HepG2 (cell line): Measurements from ENCODE around the gene TMEM250. TPM values are rescaled to one million over a fixed set of nuclear protein-coding genes. Genes with fewer than 3 reads are reported as not detected.
A peak's percentile ranks its signal among the peaks of the same experiment; 100 is the strongest.

Experiments used
- CREBL2 ChIP-seq: sonication (generic); formaldehyde crosslinking; IDR thresholded peaks from 2 replicates; pipeline ENCODE4 v1.8.1; 2023; ENCODE audit warnings: missing genetic modification reagents, mild to moderate bottlenecking, borderline replicate concordance
- FOXO4 ChIP-seq: sonication (generic); formaldehyde crosslinking; conservative IDR thresholded peaks from 2 replicates; pipeline ENCODE4 v1.8.1; 2023; ENCODE audit warnings: missing genetic modification reagents
- GABPB1 ChIP-seq: IDR thresholded peaks from 2 replicates; pipeline ENCODE4 v1.6.1; 2016; ENCODE audit warnings: mild to moderate bottlenecking, missing genetic modification reagents, moderate library complexity, missing compliant biosample characterization
- GPBP1L1 ChIP-seq: sonication (generic); formaldehyde crosslinking; IDR thresholded peaks from 2 replicates; pipeline ENCODE4 v1.5.0; 2020; ENCODE audit warnings: mild to moderate bottlenecking, missing genetic modification reagents
- HNF4A ChIP-seq: sonication (generic); formaldehyde crosslinking; IDR thresholded peaks from 2 replicates; pipeline ENCODE4 v1.4.0; 2020; ENCODE audit warnings: missing genetic modification reagents
- MXD4 ChIP-seq: IDR thresholded peaks from 2 replicates; pipeline ENCODE4 v1.6.1; 2016; ENCODE audit warnings: mild to moderate bottlenecking, missing biosample characterization, missing genetic modification reagents
- NFYC ChIP-seq: IDR thresholded peaks from 2 replicates; pipeline ENCODE4 v1.6.1; 2016; ENCODE audit warnings: missing genetic modification reagents, missing compliant biosample characterization
- RERE ChIP-seq: IDR thresholded peaks from 2 replicates; pipeline ENCODE4 v1.6.1; 2016; ENCODE audit warnings: low read depth, missing genetic modification reagents, missing compliant biosample characterization
- TAF1 ChIP-seq: sonication (generic); formaldehyde crosslinking; IDR thresholded peaks from 2 replicates; pipeline ENCODE4 v1.4.0; 2020; ENCODE audit warnings: missing genetic modification reagents
- ZFX ChIP-seq: sonication (generic); formaldehyde crosslinking; IDR thresholded peaks from 2 replicates; pipeline ENCODE4 v1.4.0; 2020; ENCODE audit warnings: mild to moderate bottlenecking, low read depth, missing genetic modification reagents, moderate library complexity
- ZNF10 ChIP-seq: sonication (generic); formaldehyde crosslinking; IDR thresholded peaks from 2 replicates; pipeline ENCODE4 v1.4.0; 2020; ENCODE audit warnings: mild to moderate bottlenecking, low read depth, missing genetic modification reagents, borderline replicate concordance
- polyA plus RNA-seq, 8 experiments: library from polyadenylated mRNA; depleted of rRNA in 3 of 8; stranded (reverse) in 7 of 8; unstranded in 1 of 8; fragments of >200 nt; fragmentation: Illumina TruSeq in 4 of 8; extraction: Trizol in 4 of 8; gene quantifications; 2 replicates each; pipeline versions ENCODE4 v1.2.1 to v1.2.3, GENCODE V29; 2011 to 2016; ENCODE audit warnings: low read depth in 4 of 8, missing spikeins in 1 of 8, mixed read lengths in 1 of 8; ENCODE audit not compliant: insufficient read depth in 1 of 8
- total RNA-seq, 5 experiments: library from RNA; depleted of rRNA; stranded (reverse); fragments of >200 nt; fragmentation: Illumina TruSeq; extraction: Trizol; gene quantifications; 2 replicates each; pipeline ENCODE4 v1.2.3, GENCODE V29; 2016; ENCODE audit warnings: low read depth in 1 of 5
- TF ChIP-seq, protein P1 (sequence below), 2 experiments: sonication (generic) in 1 of 2; formaldehyde crosslinking in 1 of 2; IDR thresholded peaks; 2 replicates each; pipeline versions ENCODE4 v1.6.1 to v1.9.0; 2014 to 2022; ENCODE audit warnings: antibody characterized with exemption in 1 of 2, borderline replicate concordance in 1 of 2, inconsistent platforms in 1 of 2, low read depth in 1 of 2, missing genetic modification reagents in 1 of 2

TMEM250 gene
- total and polyA plus RNA-seq, 2 of the 13 experiments (the other 11 are each of a cell fraction or from before 2014, with no cell fraction given): 5.5 to 13.9 TPM

DNA sequence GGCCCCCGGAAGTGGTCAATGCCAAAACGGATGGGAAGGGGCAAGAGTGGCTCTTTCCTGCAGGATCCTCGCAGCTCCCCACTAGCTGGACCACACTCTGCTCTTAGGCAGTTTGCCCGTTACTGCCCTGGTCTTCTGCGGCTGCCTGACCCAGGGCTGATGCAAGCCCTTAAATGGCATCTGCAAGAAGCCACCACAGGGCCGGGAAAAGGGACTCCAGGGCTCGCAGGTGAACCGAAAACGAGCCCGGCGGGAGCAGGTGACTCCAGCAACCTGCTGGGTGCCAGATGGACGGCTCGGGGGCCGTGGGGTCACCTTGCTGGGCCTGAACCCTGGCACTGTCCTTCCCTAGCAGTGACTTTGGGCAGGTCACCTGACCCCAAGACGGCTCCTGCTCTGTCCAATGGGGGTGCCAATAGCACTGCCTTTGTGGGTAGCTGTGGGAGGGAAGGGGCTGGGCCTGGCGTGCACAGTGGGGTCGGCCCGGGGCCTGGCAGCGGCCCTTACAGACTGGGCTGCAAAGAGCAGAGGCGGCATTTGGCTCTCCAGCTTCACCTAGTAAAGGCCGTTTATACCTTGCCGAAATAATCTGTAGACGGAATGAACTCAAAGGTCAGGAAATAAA lies 1.3 kb downstream of the TMEM250 start (continued):
- no peak for TF ChIP-seq RERE
- TF ChIP-seq GABPB1 (CRISPR knock-in tag): no peak
- no peak for TF ChIP-seq ZNF10 (CRISPR knock-in tag)
- TF ChIP-seq HNF4A: peak; percentile 60
- TF ChIP-seq NFYC (CRISPR knock-in tag): peak; percentile 60; the same call in 1 of the 2 replicates
- TF ChIP-seq FOXO4 (CRISPR knock-in tag): no peak
- peak; percentile 56; the same call in 1 of the 2 replicates for TF ChIP-seq TAF1 (CRISPR knock-in tag)
- no peak for TF ChIP-seq GPBP1L1
- no peak for TF ChIP-seq MXD4
- TF ChIP-seq CREBL2 (CRISPR knock-in tag): no peak
- TF ChIP-seq, protein P1, sequence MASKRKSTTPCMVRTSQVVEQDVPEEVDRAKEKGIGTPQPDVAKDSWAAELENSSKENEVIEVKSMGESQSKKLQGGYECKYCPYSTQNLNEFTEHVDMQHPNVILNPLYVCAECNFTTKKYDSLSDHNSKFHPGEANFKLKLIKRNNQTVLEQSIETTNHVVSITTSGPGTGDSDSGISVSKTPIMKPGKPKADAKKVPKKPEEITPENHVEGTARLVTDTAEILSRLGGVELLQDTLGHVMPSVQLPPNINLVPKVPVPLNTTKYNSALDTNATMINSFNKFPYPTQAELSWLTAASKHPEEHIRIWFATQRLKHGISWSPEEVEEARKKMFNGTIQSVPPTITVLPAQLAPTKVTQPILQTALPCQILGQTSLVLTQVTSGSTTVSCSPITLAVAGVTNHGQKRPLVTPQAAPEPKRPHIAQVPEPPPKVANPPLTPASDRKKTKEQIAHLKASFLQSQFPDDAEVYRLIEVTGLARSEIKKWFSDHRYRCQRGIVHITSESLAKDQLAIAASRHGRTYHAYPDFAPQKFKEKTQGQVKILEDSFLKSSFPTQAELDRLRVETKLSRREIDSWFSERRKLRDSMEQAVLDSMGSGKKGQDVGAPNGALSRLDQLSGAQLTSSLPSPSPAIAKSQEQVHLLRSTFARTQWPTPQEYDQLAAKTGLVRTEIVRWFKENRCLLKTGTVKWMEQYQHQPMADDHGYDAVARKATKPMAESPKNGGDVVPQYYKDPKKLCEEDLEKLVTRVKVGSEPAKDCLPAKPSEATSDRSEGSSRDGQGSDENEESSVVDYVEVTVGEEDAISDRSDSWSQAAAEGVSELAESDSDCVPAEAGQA (IDR thresholded peaks at IDR 0.05; ENCODE audit: low read depth): no peak
- TF ChIP-seq, protein P1 (CRISPR knock-in tag; IDR thresholded peaks at IDR 0.05; ENCODE audit: borderline replicate concordance): no peak
- TF ChIP-seq ZFX (CRISPR knock-in tag): peak; percentile 51; the same call in 1 of the 2 replicates
